HFF-Myc (cell line): ENCODE measurements around the gene SLC22A5.
"Not testable (repeated sequence)": the region's sequence is repeated elsewhere in the genome, so short reads cannot be mapped to it uniquely, and the experiment has no call there.

ENCODE experiments used
- DNase-seq: peaks from one replicate; pipeline ENCODE4 v3.0.0-alpha.2; 2011; ENCODE audit warnings: low read depth; ENCODE audit errors: extremely low read depth
- H3K4me3 ChIP-seq: replicated peaks from 2 replicates; pipeline ENCODE4 v1.5.1; 2011; ENCODE audit warnings: low read depth, mild to moderate bottlenecking, control low read depth, low read length
- TF ChIP-seq, protein P1 (sequence below): IDR thresholded peaks from 2 replicates; pipeline ENCODE4 v1.5.1; 2012; ENCODE audit warnings: mild to moderate bottlenecking, low read depth, low read length, control low read depth; ENCODE audit errors: missing control alignments

The SLC22A5 gene

DNA sequence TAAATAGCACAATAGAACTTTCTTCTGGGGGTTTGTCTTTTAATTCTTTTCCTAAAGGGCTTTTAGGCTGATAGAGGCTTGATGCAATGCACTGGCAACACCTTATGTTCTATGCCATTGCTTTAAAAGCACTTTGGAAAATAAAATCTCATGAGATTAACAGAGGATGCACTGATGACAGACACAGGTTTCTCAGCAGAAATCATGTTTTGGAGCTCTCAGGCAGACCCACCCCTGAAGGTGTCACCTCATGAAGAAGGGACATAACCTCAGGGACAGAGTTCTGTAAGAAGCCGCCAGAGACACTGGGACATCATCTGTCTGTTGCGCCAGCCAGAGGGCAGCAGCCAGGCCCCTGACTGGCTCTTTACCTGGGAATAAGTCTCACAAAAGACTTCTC, 27.7 kb downstream of the SLC22A5 start:
- TF ChIP-seq, protein P1, sequence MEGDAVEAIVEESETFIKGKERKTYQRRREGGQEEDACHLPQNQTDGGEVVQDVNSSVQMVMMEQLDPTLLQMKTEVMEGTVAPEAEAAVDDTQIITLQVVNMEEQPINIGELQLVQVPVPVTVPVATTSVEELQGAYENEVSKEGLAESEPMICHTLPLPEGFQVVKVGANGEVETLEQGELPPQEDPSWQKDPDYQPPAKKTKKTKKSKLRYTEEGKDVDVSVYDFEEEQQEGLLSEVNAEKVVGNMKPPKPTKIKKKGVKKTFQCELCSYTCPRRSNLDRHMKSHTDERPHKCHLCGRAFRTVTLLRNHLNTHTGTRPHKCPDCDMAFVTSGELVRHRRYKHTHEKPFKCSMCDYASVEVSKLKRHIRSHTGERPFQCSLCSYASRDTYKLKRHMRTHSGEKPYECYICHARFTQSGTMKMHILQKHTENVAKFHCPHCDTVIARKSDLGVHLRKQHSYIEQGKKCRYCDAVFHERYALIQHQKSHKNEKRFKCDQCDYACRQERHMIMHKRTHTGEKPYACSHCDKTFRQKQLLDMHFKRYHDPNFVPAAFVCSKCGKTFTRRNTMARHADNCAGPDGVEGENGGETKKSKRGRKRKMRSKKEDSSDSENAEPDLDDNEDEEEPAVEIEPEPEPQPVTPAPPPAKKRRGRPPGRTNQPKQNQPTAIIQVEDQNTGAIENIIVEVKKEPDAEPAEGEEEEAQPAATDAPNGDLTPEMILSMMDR = no peak
- H3K4me3 ChIP-seq = no peak overlapping the region
- no peak for DNase-seq

DNA sequence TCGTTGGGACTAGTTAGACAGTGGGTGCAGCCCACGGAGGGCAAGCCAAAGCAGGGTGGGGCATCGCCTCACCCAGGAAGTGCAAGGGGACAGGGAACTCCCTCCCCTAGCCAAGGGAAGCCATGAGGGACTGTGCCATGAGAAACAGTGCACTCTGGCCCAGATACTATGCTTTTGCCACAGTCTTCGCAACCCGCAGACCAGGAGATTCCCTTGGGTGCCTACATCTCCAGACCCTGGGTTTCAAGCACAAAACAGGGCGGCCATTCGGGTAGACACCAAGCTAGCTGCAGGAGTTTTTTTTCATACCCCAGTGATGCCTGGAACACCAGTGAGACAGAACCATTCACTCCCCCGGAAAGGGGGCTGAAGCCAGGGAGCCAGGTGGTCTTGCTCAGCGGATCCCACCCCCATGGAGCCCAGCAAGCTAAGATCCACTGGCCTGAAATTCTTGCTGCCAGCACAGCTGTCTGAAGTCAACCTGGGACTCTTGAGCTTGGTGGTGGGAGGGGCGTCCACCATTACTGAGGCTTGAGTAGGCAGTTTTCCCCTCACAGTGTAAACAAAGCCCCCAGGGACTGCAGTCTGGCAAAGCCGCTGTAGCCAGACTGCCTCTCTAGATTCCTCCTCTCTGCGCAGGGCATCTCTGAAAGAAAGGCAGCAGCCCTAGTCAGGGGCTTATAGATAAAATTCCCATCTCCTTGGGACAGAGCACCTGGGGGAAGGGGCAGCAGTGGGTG, 28.6 kb downstream of the SLC22A5 start:
- DNase-seq, H3K4me3 ChIP-seq: not testable (repeated sequence)

DNA sequence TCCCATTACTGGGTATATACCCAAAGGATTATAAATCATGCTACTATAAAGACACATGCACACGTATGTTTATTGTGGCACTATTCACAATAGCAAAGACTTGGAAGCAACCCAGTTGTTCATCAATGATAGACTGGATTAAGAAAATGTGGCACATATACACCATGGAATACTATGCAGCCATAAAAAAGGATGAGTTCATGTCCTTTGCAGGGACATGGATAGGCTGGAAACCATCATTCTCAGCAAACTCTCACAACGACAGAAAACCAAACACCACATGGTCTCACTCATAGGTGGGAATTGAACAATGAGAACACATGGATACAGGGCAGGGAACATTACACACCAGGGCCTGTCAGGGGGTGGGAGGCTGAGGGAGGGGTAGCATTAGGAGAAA, 34.5 kb downstream of the SLC22A5 start:
- not testable (repeated sequence) for DNase-seq, H3K4me3 ChIP-seq

DNA sequence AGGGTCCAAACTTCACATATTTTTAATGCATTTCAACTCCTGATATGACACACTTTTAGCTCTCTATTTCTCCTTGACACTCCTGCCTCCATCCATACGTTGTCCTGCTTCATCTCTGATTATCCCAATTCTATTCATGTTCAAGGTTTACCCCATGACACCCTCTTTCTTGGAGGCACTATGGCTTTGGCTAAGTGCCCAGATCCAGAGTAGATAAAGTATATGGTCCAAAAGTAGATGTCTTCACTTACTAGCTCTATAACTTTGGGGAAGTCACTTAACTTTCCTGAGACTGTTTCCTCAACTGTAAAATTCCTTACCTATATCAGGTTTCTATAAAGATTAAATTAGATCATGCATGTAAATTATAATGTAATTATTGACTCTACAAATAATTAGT, 36.1 kb downstream of the SLC22A5 start:
- DNase-seq = no peak
- H3K4me3 ChIP-seq = no peak overlapping the region
- TF ChIP-seq, protein P1 = no peak

DNA sequence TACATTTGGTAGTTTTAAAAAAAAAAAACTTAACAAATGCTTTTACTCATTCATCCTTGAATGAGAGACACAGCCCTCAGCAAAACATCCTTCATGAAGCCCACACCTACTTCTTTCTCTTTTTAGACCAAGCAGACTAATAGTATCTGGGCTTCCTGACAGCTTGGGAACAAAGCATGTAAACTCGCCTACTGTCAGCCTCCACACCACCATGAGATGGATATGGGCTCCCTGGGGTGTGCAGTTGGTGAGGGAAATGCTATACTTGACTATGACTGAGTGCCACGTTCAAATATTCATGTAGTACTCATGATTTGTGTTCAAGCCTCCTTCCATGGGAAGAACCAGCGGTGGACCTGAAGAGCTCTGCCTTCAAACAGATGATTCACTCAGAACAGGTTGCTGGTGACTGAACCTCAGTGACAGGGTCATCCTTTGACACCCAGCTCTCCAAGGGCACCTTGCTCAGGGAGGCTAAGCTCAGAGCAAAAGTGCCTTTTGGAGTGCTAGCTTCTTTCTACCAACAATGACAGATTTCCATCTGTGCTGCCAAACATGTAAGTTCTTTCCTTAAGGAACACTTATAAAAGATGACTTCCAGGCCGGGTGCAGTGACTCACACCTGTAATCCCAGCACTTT, 36.8 kb downstream of the SLC22A5 start:
- DNase-seq = no peak
- H3K4me3 ChIP-seq = no peak overlapping the region
- TF ChIP-seq, protein P1 = no peak

DNA sequence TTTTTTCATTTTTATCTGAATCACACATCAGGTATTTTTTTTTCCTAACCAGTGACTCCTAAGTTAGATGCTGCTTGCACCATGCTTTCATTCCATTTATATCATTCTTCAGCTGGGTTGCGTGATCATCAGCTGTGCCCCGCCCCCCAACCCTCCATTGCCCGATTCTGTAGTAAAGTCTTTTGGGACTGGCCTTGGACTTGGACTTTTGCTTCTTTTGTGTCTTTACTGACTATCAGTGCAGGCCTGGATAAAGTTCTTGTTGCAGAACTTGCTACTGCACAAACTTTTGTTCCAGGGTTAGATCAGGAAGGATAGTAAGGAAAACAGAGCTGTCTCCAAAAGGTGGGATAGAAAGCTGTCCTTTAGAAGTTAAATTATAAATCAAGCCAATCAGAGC, 38.5 kb downstream of the SLC22A5 start:
- H3K4me3 ChIP-seq = no peak overlapping the region
- no peak for DNase-seq
- TF ChIP-seq, protein P1 = no peak

DNA sequence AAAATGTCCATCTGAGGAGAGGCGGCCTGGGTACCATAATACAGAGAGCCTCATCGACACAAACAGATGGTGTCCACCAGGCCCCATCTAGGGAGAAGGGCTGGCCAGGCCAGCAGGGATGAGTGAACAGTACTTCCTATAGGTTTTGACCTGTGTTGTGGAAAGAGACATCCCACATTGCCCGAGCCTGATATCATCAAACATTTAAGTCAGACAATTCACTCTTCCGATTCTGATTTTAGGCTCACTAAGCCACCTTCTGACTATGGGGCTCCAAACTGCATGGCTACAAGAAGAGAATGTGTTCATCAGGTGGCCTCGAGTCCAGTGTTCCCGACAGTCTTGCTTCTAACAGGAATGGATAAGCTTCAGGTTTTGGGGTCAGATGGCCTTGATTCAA, 38.9 kb downstream of the SLC22A5 start:
- H3K4me3 ChIP-seq = no peak overlapping the region
- TF ChIP-seq, protein P1 = no peak
- no peak for DNase-seq

DNA sequence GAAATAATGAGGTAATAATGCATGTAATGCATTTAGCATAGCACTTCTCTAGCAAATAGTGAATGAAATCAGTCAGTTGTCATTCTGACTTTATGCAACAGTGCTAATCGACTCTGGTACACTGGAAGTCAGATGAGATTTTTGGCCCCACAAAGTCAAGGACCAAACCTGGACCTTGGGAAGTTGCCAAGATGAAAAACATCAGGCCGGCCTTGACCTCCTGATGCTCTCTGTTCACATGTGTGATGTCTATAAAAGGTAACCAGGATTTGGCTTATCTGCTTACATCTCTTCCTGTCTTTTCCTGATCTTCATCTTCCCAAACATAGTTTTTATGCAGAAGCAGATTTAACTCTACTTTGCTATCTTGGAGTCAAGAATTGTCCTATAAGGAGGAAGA, 39.5 kb downstream of the SLC22A5 start:
- H3K4me3 ChIP-seq = no peak overlapping the region
- DNase-seq = no peak
- TF ChIP-seq, protein P1 = no peak
